Breast epithelium (tissue), 4 donors: Measurements from ENCODE around the gene ROBO2. TPM values are rescaled to one million over a fixed set of nuclear protein-coding genes. Genes with fewer than 3 reads are reported as not detected.

Experiments
- DNase-seq, 2 donors: peaks; one replicate each; pipeline ENCODE4 v3.0.0-alpha.2; 2019; ENCODE audit warnings: low spot score in 2 of 2
- H3K27ac ChIP-seq, 2 donors: fragments of 200-600 bp; sonication (generic) in 1 of 2; one replicate each; pipeline ENCODE4 v1.5.1; 2016 to 2019; ENCODE audit warnings: mild to moderate bottlenecking in 1 of 2
- H3K27me3 ChIP-seq, 2 donors: fragments of 200-600 bp; sonication (generic) in 1 of 2; one replicate each; pipeline versions ENCODE4 v1.5.1 to v1.6.0; 2017 to 2019; ENCODE audit warnings: control low read depth in 1 of 2, mild to moderate bottlenecking in 1 of 2
- H3K36me3 ChIP-seq: fragments of 200-600 bp; one replicate; pipeline ENCODE4 v1.5.1; 2019
- H3K4me1 ChIP-seq, 2 donors: fragments of 200-600 bp; sonication (generic); one replicate each; pipeline ENCODE4 v1.5.1; 2016 to 2019; ENCODE audit warnings: control low read depth in 1 of 2
- H3K4me3 ChIP-seq, 3 donors: fragments of 200-600 bp; sonication (generic); 1 replicate in 2 of 3; 2 replicates in 1 of 3; pipeline ENCODE4 v1.5.1; 2016 to 2019; ENCODE audit warnings: mild to moderate bottlenecking in 3 of 3, moderate library complexity in 2 of 3
- H3K9me3 ChIP-seq, 2 donors: fragments of 200-600 bp; sonication (generic) in 1 of 2; one replicate each; pipeline ENCODE4 v1.5.1; 2016 to 2019; ENCODE audit warnings: control low read depth in 1 of 2
- POLR2A ChIP-seq: fragments of 450-650 bp; IDR thresholded peaks from one replicate; pipeline ENCODE4 v1.6.1; 2016; ENCODE audit warnings: antibody characterized with exemption, mild to moderate bottlenecking, moderate library complexity
- POLR2AphosphoS5 ChIP-seq, 3 donors: sonication (generic); formaldehyde crosslinking; IDR thresholded peaks; one replicate each; pipeline ENCODE4 v1.6.1; 2017; ENCODE audit warnings: antibody characterized with exemption in 3 of 3
- intact Hi-C: fragments of 100-400 bp; cut with DNase I; formaldehyde crosslinking; loops from one replicate; pipeline ENCODE4 v1.15.1; 2023; ENCODE audit warnings: low total_unique reads
- total RNA-seq, 3 donors: library from RNA; depleted of rRNA; stranded (reverse); fragments of >200 nt; gene quantifications; one replicate each; pipeline ENCODE4 v1.1.0, GENCODE V29; 2016
- TF ChIP-seq, protein P1 (sequence below), 3 donors: fragments of 450-650 bp; IDR thresholded peaks; one replicate each; pipeline ENCODE4 v1.5.1; 2016 to 2017; ENCODE audit warnings: antibody characterized with exemption in 3 of 3, mild to moderate bottlenecking in 3 of 3, moderate library complexity in 3 of 3

The ROBO2 gene
- total RNA-seq, 3 donors from 2014 or later, result 0.98 to 1.4 (median 1.3) TPM

DNA sequence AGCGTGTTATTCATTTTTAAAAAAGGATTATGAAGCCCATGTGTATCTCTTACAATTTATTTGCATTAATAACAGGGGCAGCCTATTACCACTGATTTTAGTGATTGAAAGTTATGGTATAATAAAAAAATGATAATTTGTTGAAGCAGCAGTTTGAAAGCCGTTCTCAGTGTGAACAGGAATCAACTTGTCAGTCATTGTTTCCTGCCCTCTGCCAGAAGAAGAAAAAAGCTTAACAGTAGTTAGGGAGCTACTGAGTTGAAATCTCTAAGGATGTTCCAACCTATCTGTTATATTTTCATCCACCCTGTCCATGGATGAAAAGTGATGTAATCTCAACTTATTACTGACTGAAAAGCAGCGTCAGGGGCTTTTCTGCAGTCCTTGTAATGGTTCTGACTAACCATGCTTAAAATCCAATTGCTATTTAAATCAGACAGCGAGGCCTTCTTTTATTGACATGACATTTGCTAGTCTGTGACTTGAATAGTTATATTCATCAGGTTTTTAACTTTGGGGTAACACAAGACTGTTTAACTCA, 486.7 kb downstream of the ROBO2 start:
- H3K27ac ChIP-seq, result no peak overlapping the region
- intact Hi-C loops, result no loop called here

DNA sequence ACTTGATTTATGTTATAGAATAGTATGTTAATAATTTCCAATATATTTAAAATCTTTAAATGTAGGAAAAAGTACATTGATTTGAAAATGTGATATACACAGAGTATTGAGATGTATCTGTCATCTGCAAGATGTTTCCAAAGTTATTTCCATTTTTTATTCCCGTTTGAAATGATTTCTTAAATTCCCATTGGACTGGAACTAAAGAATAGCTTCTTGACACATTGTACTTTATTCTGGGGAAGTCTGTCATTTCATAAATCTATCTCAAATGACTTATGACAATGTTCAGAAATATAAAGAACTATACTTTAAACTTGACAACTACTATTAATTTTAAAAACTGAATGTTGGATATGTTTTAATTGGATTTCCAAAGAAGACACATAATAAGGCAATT, 489.6 kb downstream of the ROBO2 start:
- no peak overlapping the region for H3K27ac ChIP-seq
- H3K4me3 ChIP-seq, result no peak overlapping the region
- TF ChIP-seq POLR2AphosphoS5 (IDR thresholded peaks at IDR 0.05) (no peak), POLR2A (no peak)
- TF ChIP-seq, protein P1, sequence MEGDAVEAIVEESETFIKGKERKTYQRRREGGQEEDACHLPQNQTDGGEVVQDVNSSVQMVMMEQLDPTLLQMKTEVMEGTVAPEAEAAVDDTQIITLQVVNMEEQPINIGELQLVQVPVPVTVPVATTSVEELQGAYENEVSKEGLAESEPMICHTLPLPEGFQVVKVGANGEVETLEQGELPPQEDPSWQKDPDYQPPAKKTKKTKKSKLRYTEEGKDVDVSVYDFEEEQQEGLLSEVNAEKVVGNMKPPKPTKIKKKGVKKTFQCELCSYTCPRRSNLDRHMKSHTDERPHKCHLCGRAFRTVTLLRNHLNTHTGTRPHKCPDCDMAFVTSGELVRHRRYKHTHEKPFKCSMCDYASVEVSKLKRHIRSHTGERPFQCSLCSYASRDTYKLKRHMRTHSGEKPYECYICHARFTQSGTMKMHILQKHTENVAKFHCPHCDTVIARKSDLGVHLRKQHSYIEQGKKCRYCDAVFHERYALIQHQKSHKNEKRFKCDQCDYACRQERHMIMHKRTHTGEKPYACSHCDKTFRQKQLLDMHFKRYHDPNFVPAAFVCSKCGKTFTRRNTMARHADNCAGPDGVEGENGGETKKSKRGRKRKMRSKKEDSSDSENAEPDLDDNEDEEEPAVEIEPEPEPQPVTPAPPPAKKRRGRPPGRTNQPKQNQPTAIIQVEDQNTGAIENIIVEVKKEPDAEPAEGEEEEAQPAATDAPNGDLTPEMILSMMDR (IDR thresholded peaks at IDR 0.05), result no peak
- H3K27me3 ChIP-seq, result no peaks in the 10 kb centered on the region
- no peaks in the 10 kb centered on the region for H3K9me3 ChIP-seq
- no peak for DNase-seq
- no peaks in the 10 kb centered on the region for H3K36me3 ChIP-seq
- intact Hi-C loops, result no loop called here
- H3K4me1 ChIP-seq, result no peaks in the 10 kb centered on the region

More for the DNA sequence above, 486.7 kb downstream of the ROBO2 start:
- DNase-seq, result no peak
- no peaks in the 10 kb centered on the region for H3K36me3 ChIP-seq
- no peak overlapping the region for H3K4me3 ChIP-seq
- H3K4me1 ChIP-seq, result no peaks in the 10 kb centered on the region
- TF ChIP-seq POLR2A (no peak), POLR2AphosphoS5 (IDR thresholded peaks at IDR 0.05) (no peak)
- TF ChIP-seq, protein P1 (IDR thresholded peaks at IDR 0.05), result no peak
- H3K9me3 ChIP-seq, result no peaks in the 10 kb centered on the region
- no peaks in the 10 kb centered on the region for H3K27me3 ChIP-seq

- Histone ChIP-seq H3K27me3 (no peaks in the 10 kb centered on the region), H3K4me1 (no peaks in the 10 kb centered on the region), H3K9me3 (no peaks in the 10 kb centered on the region), H3K36me3 (no peaks in the 10 kb centered on the region), H3K27ac (no peak overlapping the region), H3K4me3 (no peak overlapping the region)
- intact Hi-C loops, result no loop called here
- DNase-seq, result no peak
- TF ChIP-seq POLR2A, result no peak
- TF ChIP-seq, protein P1 (IDR thresholded peaks at IDR 0.05), result no peak
- TF ChIP-seq POLR2AphosphoS5 (IDR thresholded peaks at IDR 0.05), result no peak
Measured at GRCh38 chr3:77530870-77531269, 491.0 kb downstream of the ROBO2 start.

DNA sequence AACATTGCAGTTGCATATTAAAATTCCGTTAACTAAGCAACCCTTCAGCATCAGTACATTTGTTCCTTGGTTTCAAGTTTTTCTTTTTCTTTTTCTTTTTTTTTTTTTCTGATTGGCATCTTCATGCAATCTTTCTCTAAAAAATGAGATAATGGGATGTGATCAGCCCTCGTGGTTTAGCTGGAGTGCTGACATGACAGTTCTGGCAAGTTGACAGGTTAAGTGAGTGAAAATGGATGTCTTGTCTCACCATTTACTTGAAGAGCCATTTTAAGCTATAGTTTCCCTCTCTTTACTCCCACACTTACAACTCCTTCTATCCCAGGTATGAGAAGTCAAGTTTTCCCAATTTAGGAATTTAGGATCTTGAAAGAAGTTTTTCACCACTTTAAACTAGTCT, 495.2 kb downstream of the ROBO2 start:
- H3K9me3 ChIP-seq, result no peaks in the 10 kb centered on the region
- H3K4me3 ChIP-seq, result no peak overlapping the region
- H3K27me3 ChIP-seq, result no peaks in the 10 kb centered on the region
- no peak for DNase-seq
- TF ChIP-seq POLR2A, result no peak
- TF ChIP-seq, protein P1 (IDR thresholded peaks at IDR 0.05), result no peak
- TF ChIP-seq POLR2AphosphoS5 (IDR thresholded peaks at IDR 0.05), result no peak
- H3K27ac ChIP-seq, result no peak overlapping the region
- no peaks in the 10 kb centered on the region for H3K36me3 ChIP-seq
- H3K4me1 ChIP-seq, result no peaks in the 10 kb centered on the region
- intact Hi-C loops, result no loop called here

GRCh38 chr3:77536038-77536775, 496.3 kb downstream of the ROBO2 start:
- intact Hi-C loops, result no loop called here
- no peak for TF ChIP-seq POLR2AphosphoS5 (IDR thresholded peaks at IDR 0.05)
- TF ChIP-seq POLR2A, result no peak
- TF ChIP-seq, protein P1 (IDR thresholded peaks at IDR 0.05), result no peak

More at GRCh38 chr3:77536038-77536775, 496.3 kb downstream of the ROBO2 start:
- Histone ChIP-seq H3K27me3 (no peaks in the 10 kb centered on the region), H3K4me3 (no peak overlapping the region), H3K4me1 (no peaks in the 10 kb centered on the region), H3K27ac (no peak overlapping the region), H3K9me3 (no peaks in the 10 kb centered on the region), H3K36me3 (no peaks in the 10 kb centered on the region)
- no peak for DNase-seq
